GM18867 (cell line): ENCODE data around the gene PREX1.

Source experiments
- ATAC-seq: cut with Tn5 transposase; IDR thresholded peaks from one replicate; pipeline ENCODE4 v1.9.1; 2021; ENCODE audit warnings: mild to moderate bottlenecking, moderate library complexity; ENCODE audit not compliant: unreplicated experiment

The PREX1 gene

GRCh38 chr20:48722737-48723191, 105.0 kb downstream of the PREX1 start:
- ATAC-seq, result no peak

- ATAC-seq, result no peak
Measured at GRCh38 chr20:48722002-48722731, 105.6 kb downstream of the PREX1 start.

DNA sequence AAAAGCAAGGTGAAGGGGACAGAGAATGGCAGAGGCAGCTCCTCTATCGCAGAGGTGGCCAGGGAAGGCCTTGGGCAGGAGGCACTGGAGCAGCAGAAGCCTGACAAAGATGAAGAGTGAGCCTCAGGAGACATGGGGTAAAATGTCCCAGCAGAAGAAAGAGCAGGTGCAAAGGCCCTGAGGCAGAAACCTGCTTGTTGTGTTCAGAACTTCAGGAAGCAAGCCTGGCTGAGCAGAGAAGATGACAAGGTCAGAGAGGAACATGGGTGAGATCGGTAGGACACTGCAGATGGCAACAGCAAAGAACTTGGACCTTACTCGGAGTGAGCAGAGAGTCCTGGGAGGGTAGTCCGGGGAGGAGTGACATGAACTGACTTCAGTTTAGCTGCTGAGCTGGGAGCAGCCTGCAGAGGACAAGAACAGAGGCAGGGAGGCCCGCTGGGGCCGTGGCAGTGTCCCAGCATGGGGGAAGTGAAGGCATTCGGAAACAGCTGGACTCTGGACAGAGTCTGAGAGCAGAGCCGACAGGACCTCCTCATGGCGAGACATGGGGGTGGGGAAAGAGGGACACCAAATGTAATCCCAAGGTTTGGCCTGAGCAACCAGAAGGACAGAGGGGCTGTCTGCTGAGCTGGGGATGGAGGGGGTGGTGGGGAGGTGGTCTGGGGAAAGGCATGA, 106.3 kb downstream of the PREX1 start:
- ATAC-seq, result no peak

GRCh38 chr20:48720256-48720985, 107.4 kb downstream of the PREX1 start:
- ATAC-seq, result no peak

DNA sequence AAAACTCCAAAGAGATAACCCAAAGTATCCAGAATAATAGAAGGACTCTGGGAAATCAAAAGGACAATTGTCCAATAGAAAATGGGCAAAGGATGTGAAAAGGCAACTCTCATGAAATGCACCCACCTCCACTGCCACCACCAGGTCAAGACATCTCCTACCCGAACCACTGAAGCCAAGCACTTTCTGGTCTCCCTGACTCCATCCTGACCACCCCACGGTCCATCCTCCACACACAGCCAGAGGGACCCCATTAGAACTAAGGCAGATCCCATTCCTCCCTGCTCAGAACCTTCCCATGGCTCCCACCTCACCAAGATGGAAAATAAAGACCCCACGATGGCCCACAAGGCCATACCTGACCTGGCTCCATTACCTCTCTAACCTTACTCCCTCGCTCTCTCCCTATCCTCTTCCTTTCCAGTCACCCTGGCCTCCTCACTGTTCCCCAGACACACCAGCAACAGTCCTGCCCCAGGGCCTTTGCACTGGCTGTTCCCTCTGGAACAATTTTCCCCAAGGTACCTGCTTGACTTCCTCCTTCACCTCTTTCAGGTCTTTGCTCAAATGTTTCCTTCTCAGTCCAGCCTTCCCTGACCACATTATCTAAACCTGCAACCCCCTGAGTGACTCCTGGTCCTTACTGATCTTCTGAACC, 108.1 kb downstream of the PREX1 start:
- no peak for ATAC-seq

DNA sequence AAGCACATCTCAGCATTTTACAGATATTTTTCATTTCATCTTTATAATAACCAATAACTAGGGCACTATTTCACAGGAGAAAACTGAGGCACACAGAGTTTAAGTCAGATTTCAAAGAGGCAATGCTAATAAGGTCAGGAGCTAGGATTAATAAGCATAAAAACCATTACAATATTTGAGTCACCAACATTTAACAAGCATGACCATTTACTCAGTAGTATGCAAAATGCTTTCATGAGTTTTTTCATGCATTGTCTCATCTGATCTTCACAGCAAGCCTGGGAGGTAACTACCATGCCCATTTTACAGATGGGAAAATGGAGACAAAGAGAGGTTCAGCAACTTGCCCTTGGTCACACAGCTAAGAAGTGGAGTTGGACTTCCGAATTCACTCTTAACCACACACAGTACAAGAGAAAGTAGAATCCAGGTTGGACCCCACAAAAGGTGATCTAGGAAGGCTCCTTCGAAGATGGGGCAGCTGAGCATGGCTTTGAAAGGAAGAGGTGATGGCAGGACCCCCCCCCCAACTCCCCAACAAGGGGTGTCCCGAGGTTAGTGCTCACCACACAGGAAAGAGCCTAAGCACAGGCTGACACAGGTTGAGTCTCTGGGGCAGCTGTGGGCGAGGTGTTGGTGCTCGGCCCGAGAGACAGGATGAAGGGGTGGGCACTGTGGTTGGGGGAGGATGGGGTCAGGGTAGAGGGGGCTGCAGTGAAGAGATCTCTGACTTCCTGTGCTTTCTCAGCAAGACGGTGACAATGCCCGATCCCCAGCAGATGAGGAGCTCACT, 108.8 kb downstream of the PREX1 start:
- ATAC-seq, result no peak

DNA sequence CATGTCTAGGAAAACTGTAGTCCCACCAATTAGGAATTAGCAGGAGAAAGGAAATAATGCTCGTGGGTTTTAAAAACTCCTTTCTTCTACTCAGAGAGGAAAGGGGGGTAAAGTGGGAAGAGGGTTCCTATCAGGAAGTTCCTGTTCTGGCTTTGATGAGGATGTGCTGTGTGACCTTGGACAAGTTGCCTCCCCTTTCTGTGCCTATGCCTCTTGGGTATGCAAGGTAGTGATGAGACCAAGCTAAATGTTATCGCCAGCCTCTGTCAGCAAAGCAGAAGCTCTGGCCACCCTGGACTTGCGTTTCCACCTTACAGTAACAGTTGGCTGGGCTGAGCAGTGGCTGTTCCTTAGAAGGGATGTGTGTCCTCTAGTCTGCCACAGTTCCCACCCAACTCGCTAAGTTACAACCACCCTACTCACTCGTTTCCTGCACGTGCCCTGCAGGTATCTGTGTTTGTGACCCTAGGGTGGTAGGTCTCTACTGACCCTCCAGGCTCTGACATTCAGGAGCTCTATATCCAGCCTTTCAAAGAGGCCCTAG, 110.0 kb downstream of the PREX1 start:
- ATAC-seq, result no peak

- peak; percentile 34 for ATAC-seq
Measured at GRCh38 chr20:48717095-48717672, 110.6 kb downstream of the PREX1 start.

- ATAC-seq, result no peak
Measured at GRCh38 chr20:48716541-48716940, 111.3 kb downstream of the PREX1 start.

GRCh38 chr20:48716086-48716485, 111.7 kb downstream of the PREX1 start:
- no peak for ATAC-seq

DNA sequence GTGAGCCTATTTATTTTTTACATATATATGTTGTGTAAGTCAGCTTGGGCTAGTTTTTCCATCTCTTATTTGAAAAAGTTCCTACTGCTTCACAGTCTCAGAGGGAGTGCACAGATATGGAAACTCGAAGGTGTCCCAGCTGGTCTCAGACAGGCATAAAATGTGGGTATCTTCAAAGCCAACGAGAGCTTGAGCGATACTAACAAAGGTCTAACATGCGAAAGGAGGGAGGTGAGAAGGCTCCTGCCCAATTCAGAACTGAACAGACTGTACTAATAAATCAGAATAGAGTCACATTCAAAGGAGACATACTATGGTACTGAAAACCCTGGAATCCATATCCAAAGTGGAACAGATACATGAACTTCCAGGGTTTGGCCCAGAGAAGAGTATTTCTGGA, 113.0 kb downstream of the PREX1 start:
- ATAC-seq, result no peak

- peak; percentile 14 for ATAC-seq
Measured at GRCh38 chr20:48711696-48712464, 115.9 kb downstream of the PREX1 start.

DNA sequence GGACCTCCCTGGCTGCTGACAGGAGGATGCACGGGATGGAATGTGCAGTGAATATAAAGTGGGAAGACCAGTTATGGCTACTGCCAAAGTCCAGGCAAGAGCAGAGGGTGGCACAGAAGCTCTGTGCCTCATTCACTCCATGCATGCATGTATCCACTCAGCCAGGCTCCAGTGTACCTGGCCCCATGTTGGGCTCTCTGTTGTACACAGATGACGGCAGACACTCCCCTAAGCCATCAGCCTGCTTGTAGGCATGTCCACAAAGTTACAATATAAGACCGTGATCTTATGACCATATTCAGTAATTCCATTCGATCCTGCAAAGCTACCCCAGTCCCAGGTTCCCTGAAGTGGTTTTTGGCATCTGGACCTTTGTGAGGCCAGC, 116.8 kb downstream of the PREX1 start:
- no peak for ATAC-seq

- no peak for ATAC-seq
Measured at GRCh38 chr20:48710341-48711043, 117.3 kb downstream of the PREX1 start.

DNA sequence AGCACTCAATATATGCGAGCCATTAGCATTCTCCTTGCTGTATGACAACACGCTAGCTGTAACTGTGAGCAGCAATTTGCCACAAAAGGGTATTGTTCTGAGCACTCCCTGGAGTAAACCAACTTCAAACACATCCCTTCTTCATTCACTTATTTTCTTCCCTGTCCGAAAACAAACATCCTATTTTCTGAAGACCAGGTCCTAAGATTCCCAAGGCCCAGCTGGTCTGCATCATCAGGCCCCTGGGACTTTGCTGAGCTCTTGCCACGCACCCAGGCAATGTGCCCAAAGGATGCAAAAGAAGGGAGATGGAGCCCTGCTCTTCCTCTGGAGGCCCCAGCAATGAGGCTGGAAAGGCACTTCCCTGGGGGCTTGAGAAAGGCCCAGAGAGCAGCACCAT, 118.1 kb downstream of the PREX1 start:
- ATAC-seq, result no peak

DNA sequence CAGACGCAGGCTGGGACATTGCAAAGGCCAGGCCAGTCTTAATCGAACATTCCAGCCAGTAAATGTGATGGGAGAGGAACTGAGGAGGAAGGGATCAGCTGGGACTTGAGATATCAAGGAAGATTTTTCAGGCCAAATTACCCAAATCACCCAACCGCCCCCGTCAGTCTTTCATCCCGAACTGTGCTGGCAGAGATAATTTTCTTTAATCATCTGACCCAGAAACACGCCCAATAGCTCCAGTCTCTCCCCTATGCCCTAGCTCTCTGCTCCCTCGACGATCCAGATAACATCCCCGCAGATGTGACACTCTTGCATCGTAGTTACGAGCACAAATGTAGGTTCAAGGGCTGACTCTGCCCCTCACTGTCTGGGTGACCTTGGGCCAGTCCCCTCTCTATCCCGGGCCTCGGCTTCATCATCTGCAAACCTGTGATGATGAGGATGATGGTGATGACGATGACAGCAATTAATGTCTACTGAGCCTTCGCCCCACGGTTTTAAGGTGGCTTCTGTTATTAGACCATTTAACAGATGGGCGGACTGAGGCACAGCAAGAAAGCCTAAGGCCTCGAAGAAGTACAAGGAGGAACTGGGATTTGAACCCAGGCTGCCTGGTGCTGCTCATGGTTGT, 118.6 kb downstream of the PREX1 start:
- ATAC-seq, result no peak

DNA sequence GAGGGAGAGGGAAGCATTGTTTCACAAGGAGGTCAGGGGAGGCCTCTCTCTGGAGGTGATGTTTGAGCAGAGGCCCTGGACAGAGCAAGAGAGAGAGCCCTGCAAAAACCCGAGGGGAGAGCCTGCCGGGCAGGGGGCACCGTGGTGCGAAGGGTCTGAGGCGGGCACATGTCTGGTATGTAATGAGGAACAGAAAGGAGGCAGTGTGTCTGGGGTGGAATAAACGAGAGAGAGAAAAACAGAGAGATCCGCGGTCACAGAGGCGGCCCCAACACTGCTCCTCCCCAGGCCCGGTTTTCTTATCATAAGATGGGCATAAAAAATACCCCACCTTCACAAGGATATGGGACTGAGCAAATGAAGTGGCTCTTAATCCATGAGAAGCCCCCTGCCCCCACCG, 119.2 kb downstream of the PREX1 start:
- no peak for ATAC-seq

- ATAC-seq, result no peak
Measured at GRCh38 chr20:48708116-48708515, 119.7 kb downstream of the PREX1 start.
